SK-N-MC (cell line): ENCODE results near the gene BMPR1B.

ENCODE experiments used
- DNase-seq: peaks from one replicate; pipeline ENCODE4 v3.0.0-alpha.2; 2011; ENCODE audit warnings: low read depth, low spot score
- H3K27ac ChIP-seq: fragments of 200-600 bp; sonication (generic); 2 replicates; pipeline ENCODE4 v1.5.1; 2016; ENCODE audit warnings: mixed run types
- H3K36me3 ChIP-seq: fragments of 200-600 bp; sonication (generic); 2 replicates; pipeline ENCODE4 v1.6.1; 2017; ENCODE audit warnings: antibody characterized with exemption, low read length, mixed read lengths; ENCODE audit not compliant: insufficient read depth
- H3K4me3 ChIP-seq: fragments of 200-600 bp; sonication (generic); 2 replicates; pipeline ENCODE4 v1.5.1; 2016
- H3K9ac ChIP-seq: fragments of 200-600 bp; sonication (generic); 2 replicates; pipeline ENCODE4 v1.8.0; 2017; ENCODE audit warnings: mixed run types, mixed read lengths; ENCODE audit not compliant: insufficient read length
- H3K9me3 ChIP-seq: fragments of 200-600 bp; sonication (generic); 2 replicates; pipeline ENCODE4 v1.6.1; 2017; ENCODE audit warnings: low read depth, mild to moderate bottlenecking, antibody characterized with exemption, low read length, moderate library complexity, mixed read lengths
- EZH2 ChIP-seq: fragments of 200-600 bp; sonication (generic); IDR thresholded peaks from one replicate; pipeline ENCODE4 v1.6.1; 2017; ENCODE audit warnings: antibody characterized with exemption
- FOXP2 ChIP-seq: optimal IDR thresholded peaks from 2 replicates; pipeline ENCODE3; 2011; ENCODE audit warnings: mild to moderate bottlenecking, moderate library complexity; ENCODE audit not compliant: insufficient read depth; ENCODE audit errors: extremely low read length, control extremely low read depth
- POLR2AphosphoS5 ChIP-seq: IDR thresholded peaks from 2 replicates; pipeline ENCODE4 v1.6.1; 2012; ENCODE audit warnings: mild to moderate bottlenecking, low read depth, low read length, borderline replicate concordance

BMPR1B gene

DNA sequence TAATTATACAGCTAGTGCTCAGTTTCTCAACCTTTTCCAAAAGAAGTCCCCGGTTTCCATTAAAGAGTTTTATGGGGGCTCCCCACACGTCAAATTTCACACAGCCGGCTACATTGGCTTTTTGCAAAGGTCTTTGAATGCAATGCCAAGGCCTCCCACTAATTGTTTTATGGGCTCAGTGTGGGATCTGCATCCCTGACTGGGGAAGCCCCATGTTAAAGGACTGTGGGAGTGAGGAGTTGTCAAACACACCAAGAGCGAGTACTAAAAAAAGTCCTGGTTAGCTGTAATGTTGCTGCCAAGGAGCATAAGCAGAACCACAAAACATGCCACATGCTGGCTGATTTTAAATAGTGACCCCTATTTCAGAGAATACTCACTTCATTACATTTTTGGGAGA, 162.6 kb downstream of the BMPR1B start:
- TF ChIP-seq FOXP2: no peak
- no peak for TF ChIP-seq POLR2AphosphoS5
- no peak for DNase-seq
- Histone ChIP-seq H3K9me3 (no peaks in the 10 kb centered on the region), H3K9ac (no peak overlapping the region), H3K36me3 (no peaks in the 10 kb centered on the region), H3K27ac (no peak overlapping the region), H3K4me3 (no peak overlapping the region)

DNA sequence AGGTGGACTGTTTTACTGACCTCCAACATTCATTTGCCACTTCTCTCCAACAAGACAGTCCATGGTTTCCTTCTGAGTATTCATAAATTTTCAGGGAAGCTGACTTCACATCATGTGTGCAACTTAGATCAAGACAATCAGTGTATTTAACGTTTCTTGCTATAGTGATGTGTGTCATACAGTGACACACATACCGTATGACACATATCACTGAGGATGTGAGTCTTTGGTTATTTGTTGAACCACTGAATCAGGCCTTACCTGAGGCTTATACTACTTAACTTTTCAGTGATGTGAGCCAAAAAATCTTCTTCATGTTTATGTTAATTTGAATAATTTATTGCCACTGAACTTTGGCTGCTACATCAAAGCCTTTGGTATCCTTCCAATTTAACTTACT, 166.8 kb downstream of the BMPR1B start:
- Histone ChIP-seq H3K9me3 (no peaks in the 10 kb centered on the region), H3K9ac (no peak overlapping the region), H3K36me3 (no peaks in the 10 kb centered on the region), H3K4me3 (no peak overlapping the region), H3K27ac (no peak overlapping the region)
- TF ChIP-seq FOXP2 (no peak), EZH2 (no peak), POLR2AphosphoS5 (no peak)
- DNase-seq: no peak

DNA sequence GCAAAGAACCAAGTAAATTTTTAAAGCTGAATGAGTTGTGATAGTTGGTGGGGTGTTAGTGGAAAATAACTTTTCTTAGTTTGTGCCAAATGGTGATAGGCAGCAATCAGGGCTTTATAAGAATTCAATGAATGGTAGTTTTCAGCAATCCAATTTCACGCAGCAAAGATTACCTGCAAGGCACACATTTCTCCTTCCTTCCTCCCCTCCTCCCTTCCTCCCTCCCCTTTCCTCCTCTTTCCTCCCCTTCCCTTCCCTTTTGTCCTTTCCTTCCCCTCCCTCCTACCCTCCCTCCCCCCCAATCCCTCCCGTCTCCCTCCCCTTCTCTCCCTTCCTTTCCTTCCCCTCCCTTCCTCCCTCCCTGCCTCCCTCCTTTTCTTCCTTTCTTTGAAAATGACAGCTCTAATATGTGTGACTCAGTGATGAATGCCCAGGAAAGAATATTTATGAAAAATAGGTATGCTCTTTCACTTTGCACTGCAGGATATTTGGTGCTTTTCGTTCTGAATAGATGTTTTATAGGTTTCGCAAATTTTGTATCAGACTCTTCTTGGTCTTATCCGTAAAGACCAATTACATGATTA, 168.1 kb downstream of the BMPR1B start:
- no peak for DNase-seq
- Histone ChIP-seq H3K9ac (no peak overlapping the region), H3K27ac (no peak overlapping the region), H3K4me3 (no peak overlapping the region), H3K9me3 (no peaks in the 10 kb centered on the region), H3K36me3 (no peaks in the 10 kb centered on the region)
- TF ChIP-seq FOXP2 (no peak), EZH2 (no peak), POLR2AphosphoS5 (no peak)

GRCh38 chr4:94926936-94927335, 169.2 kb downstream of the BMPR1B start:
- H3K9ac ChIP-seq: no peak overlapping the region
- no peak overlapping the region for H3K27ac ChIP-seq
- no peaks in the 10 kb centered on the region for H3K36me3 ChIP-seq
- no peak overlapping the region for H3K4me3 ChIP-seq
- TF ChIP-seq EZH2 (no peak), POLR2AphosphoS5 (no peak), FOXP2 (no peak)
- no peak for DNase-seq
- no peaks in the 10 kb centered on the region for H3K9me3 ChIP-seq

DNA sequence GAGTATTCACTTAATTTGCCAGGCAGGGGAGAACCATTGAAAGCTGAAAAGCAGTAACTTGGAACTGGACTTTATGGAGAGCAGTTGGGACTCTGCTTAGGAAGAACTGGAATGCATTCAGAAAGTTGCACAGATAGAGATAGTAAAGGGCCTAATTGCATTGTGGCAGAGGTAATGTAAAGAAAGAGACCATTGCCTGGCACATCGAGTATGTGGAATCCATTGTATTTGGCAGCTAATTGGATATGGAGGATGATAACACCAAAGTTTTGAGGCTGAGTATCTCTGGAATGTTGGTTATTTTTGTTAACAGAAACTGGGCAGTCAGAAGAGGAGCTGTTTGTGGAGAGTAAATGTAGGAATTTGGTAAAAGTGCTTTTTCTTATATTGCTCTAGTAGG, 169.9 kb downstream of the BMPR1B start:
- H3K9me3 ChIP-seq: no peaks in the 10 kb centered on the region
- no peak overlapping the region for H3K27ac ChIP-seq
- H3K4me3 ChIP-seq: no peak overlapping the region
- H3K36me3 ChIP-seq: no peaks in the 10 kb centered on the region
- no peak for DNase-seq
- no peak for TF ChIP-seq FOXP2
- TF ChIP-seq POLR2AphosphoS5: no peak
- TF ChIP-seq EZH2: no peak
- no peak overlapping the region for H3K9ac ChIP-seq

- Histone ChIP-seq H3K36me3 (no peaks in the 10 kb centered on the region), H3K27ac (no peak overlapping the region), H3K4me3 (no peak overlapping the region), H3K9ac (no peak overlapping the region), H3K9me3 (no peaks in the 10 kb centered on the region)
- no peak for DNase-seq
- TF ChIP-seq FOXP2 (no peak), EZH2 (no peak), POLR2AphosphoS5 (no peak)
Measured at GRCh38 chr4:94929696-94930095, 171.9 kb downstream of the BMPR1B start.

DNA sequence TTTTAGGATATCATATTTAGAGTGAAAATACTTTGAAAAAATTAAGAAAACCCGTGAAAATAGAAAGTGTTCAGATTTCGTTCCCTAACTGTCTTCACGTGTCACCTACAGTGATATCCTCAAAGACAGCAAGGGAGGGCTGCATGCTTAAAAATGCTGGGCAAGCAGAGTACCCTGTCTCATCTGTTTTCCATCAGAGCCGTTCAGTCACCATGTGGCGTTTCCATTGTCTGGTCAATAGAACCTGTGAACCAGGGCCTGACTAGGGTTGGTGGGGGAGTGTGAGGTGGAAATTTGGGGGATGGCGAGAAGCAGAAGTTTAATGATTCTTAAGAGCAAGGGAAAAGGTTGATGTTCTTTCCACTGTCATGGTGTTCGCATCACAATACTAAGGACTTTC, 173.9 kb downstream of the BMPR1B start:
- Histone ChIP-seq H3K4me3 (no peak overlapping the region), H3K9ac (no peak overlapping the region), H3K36me3 (no peaks in the 10 kb centered on the region), H3K9me3 (no peaks in the 10 kb centered on the region), H3K27ac (no peak overlapping the region)
- TF ChIP-seq FOXP2 (no peak), POLR2AphosphoS5 (no peak), EZH2 (no peak)
- no peak for DNase-seq

DNA sequence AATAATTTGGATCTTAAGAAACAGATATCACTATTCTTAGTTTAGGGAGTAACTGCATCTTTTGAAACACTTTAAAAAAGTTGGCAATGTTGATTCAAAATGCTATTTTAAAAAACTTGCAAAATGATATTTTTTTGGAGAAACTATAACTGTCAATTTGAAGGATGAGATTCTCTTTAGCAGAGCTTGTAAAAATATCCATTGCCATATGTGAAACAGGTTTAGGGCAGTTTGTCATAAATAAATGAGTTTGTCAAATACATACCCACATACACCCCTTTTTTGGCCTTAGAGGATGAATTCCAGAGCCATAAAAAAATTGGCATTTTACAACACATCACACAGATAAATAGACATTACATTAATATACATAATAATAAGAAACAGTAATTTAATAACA, 174.6 kb downstream of the BMPR1B start:
- Histone ChIP-seq H3K4me3 (no peak overlapping the region), H3K36me3 (no peaks in the 10 kb centered on the region), H3K27ac (no peak overlapping the region), H3K9me3 (no peaks in the 10 kb centered on the region), H3K9ac (no peak overlapping the region)
- TF ChIP-seq POLR2AphosphoS5 (no peak), FOXP2 (no peak), EZH2 (no peak)
- DNase-seq: no peak

GRCh38 chr4:94933799-94934198, 176.0 kb downstream of the BMPR1B start:
- TF ChIP-seq EZH2 (no peak), POLR2AphosphoS5 (no peak), FOXP2 (no peak)
- no peak overlapping the region for H3K4me3 ChIP-seq
- H3K9me3 ChIP-seq: no peaks in the 10 kb centered on the region
- H3K36me3 ChIP-seq: no peaks in the 10 kb centered on the region
- H3K9ac ChIP-seq: no peak overlapping the region
- no peak for DNase-seq
- H3K27ac ChIP-seq: no peak overlapping the region

GRCh38 chr4:94934201-94934600, 176.4 kb downstream of the BMPR1B start:
- no peak overlapping the region for H3K27ac ChIP-seq
- no peak overlapping the region for H3K4me3 ChIP-seq
- DNase-seq: no peak
- TF ChIP-seq FOXP2 (no peak), EZH2 (no peak), POLR2AphosphoS5 (no peak)
- H3K9me3 ChIP-seq: no peaks in the 10 kb centered on the region
- no peaks in the 10 kb centered on the region for H3K36me3 ChIP-seq
- no peak overlapping the region for H3K9ac ChIP-seq
